Type B pancreatic cell (in vitro differentiated cells): ENCODE results near the gene LRRK1. TPM values are rescaled to one million over a fixed set of nuclear protein-coding genes. Genes with fewer than 3 reads are reported as not detected.

Source experiments
- DNase-seq: peaks from one replicate; pipeline ENCODE4 v3.0.0; 2021; ENCODE audit warnings: mixed read lengths; ENCODE audit not compliant: unreplicated experiment; ENCODE audit errors: extremely low spot score
- H3K27ac Mint-ChIP-seq: 2 replicates; pipeline ENCODE4 v1.8.0; 2021; ENCODE audit warnings: mild to moderate bottlenecking, mixed read lengths
- H3K27me3 Mint-ChIP-seq: 2 replicates; pipeline ENCODE4 v1.8.0; 2021; ENCODE audit warnings: mixed read lengths
- H3K36me3 Mint-ChIP-seq: 2 replicates; pipeline ENCODE4 v1.8.0; 2021; ENCODE audit warnings: mixed read lengths
- H3K4me1 Mint-ChIP-seq: one replicate; pipeline ENCODE4 v1.8.0; 2021; ENCODE audit warnings: mixed read lengths; ENCODE audit not compliant: unreplicated experiment
- H3K4me3 Mint-ChIP-seq: 2 replicates; pipeline ENCODE4 v1.8.0; 2021; ENCODE audit warnings: mild to moderate bottlenecking, mixed read lengths
- H3K9me3 Mint-ChIP-seq: 2 replicates; pipeline ENCODE4 v1.8.0; 2021; ENCODE audit warnings: mixed read lengths
- total RNA-seq: library from RNA; stranded (reverse); gene quantifications from 2 replicates; pipeline ENCODE4 v1.2.1, GENCODE V29; 2021; ENCODE audit warnings: low replicate concordance
- TF ChIP-seq, protein P1 (sequence below): fragments of 200-600 bp; sonication (generic); conservative IDR thresholded peaks from 2 replicates; pipeline ENCODE4 v1.5.0; 2021; ENCODE audit warnings: antibody characterized with exemption, mild to moderate bottlenecking

The LRRK1 gene
- total RNA-seq, 1 donor from 2014 or later = 2.0 TPM

DNA sequence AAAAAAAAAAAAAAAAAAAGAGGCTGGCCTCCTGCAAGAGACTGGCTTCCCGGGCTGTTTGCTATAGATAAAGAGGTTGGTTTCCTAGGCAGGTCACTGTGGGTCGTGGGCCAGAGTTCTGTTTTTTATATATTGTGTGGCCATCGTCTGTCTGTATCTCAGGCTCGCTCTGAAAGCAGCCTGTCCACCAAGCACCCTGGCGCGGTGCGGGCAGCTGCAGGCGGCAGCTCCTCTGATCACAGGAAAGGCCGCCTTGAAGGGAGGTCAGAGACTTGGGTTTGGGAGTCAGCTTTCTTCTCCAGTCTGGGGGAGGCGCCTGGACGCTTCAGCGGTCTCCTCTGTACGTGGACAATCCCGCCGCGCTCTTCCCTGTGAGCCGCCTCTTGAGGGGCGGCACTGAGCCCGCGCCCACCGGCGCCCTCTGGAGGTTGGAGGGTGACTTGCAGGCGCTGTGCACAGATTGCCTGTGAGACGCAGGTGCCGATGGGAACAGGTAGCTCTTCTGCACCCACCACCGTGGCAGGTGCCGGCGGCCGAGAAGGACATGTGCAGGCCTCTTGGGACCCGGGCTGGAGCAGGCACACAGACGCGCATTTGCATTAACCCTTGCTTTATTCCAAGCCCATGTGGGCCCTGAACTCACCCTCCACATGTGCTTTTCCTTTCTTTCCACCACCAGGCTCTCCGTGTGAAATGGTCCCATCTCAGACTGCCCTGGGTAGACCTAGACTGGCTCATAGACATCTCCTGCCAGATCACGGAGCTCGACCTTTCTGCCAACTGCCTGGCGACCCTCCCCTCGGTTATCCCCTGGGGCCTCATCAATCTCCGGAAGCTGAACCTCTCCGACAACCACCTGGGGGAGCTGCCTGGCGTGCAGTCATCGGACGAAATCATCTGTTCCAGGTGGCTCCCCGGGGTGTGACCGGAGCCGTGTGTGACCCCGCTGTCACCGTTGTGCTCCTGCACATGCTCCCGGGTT, 89.3 kb downstream of the LRRK1 start:
- peaks cover 8% of the 10 kb centered on the region for H3K27me3 Mint-ChIP-seq
- TF ChIP-seq, protein P1, sequence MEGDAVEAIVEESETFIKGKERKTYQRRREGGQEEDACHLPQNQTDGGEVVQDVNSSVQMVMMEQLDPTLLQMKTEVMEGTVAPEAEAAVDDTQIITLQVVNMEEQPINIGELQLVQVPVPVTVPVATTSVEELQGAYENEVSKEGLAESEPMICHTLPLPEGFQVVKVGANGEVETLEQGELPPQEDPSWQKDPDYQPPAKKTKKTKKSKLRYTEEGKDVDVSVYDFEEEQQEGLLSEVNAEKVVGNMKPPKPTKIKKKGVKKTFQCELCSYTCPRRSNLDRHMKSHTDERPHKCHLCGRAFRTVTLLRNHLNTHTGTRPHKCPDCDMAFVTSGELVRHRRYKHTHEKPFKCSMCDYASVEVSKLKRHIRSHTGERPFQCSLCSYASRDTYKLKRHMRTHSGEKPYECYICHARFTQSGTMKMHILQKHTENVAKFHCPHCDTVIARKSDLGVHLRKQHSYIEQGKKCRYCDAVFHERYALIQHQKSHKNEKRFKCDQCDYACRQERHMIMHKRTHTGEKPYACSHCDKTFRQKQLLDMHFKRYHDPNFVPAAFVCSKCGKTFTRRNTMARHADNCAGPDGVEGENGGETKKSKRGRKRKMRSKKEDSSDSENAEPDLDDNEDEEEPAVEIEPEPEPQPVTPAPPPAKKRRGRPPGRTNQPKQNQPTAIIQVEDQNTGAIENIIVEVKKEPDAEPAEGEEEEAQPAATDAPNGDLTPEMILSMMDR = peak; percentile 99
- peak overlapping the region; percentile 80 for H3K27ac Mint-ChIP-seq
- H3K4me1 Mint-ChIP-seq = peaks cover 22% of the 10 kb centered on the region
- peak overlapping the region; percentile 87 for H3K4me3 Mint-ChIP-seq
- H3K36me3 Mint-ChIP-seq = no peaks in the 10 kb centered on the region
- H3K9me3 Mint-ChIP-seq = peaks cover 6% of the 10 kb centered on the region
- peak; percentile 90 for DNase-seq

DNA sequence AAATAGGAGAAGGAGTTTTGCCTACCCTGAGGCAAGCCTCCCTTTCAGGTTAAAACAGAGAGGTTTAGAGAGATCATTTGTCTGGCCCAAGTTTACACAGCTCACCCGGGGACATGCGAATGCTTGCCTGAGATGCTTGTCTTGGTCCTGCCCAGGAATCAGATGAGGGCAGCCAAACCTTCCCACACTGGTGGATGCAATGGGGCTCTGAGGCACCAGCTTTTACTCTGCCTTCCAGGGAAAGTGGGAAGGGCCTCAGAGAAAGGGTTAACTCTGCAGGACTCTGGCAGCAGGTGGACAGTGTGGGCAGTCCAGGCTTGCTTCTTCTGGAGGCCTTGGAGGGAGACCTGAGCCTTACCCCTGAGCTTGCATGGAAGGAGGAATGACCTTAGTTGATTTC, 90.0 kb downstream of the LRRK1 start:
- peak; percentile 39 for DNase-seq
- peaks cover 6% of the 10 kb centered on the region for H3K9me3 Mint-ChIP-seq
- TF ChIP-seq, protein P1 = no peak
- H3K4me3 Mint-ChIP-seq = peak overlapping the region; percentile 87
- H3K27me3 Mint-ChIP-seq = peaks cover 8% of the 10 kb centered on the region
- H3K27ac Mint-ChIP-seq = no peak overlapping the region
- H3K36me3 Mint-ChIP-seq = no peaks in the 10 kb centered on the region
- peaks cover 25% of the 10 kb centered on the region for H3K4me1 Mint-ChIP-seq

DNA sequence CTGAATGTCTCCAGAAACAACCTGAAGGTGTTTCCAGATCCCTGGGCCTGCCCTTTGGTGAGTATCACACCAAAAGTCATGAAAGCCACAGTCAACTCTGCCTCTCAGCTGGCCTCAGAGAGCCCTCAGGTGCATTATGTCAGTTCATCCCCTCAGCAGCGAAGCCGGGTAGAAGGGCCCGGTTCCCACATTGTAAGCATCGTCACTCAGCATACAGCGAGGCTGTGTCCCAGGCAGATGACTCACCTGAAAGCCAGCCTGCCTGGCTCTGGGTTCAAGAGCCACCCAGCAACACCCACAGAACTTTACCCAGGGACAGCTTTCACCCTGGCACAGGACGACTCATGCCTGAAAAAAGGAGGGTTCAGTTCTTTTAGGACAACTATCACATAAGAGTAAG, 91.6 kb downstream of the LRRK1 start:
- Mint-ChIP-seq H3K27ac (no peak overlapping the region), H3K27me3 (peaks cover 8% of the 10 kb centered on the region), H3K4me1 (peaks cover 39% of the 10 kb centered on the region), H3K9me3 (no peaks in the 10 kb centered on the region), H3K4me3 (no peak overlapping the region), H3K36me3 (no peaks in the 10 kb centered on the region)
- TF ChIP-seq, protein P1 = no peak
- no peak for DNase-seq

DNA sequence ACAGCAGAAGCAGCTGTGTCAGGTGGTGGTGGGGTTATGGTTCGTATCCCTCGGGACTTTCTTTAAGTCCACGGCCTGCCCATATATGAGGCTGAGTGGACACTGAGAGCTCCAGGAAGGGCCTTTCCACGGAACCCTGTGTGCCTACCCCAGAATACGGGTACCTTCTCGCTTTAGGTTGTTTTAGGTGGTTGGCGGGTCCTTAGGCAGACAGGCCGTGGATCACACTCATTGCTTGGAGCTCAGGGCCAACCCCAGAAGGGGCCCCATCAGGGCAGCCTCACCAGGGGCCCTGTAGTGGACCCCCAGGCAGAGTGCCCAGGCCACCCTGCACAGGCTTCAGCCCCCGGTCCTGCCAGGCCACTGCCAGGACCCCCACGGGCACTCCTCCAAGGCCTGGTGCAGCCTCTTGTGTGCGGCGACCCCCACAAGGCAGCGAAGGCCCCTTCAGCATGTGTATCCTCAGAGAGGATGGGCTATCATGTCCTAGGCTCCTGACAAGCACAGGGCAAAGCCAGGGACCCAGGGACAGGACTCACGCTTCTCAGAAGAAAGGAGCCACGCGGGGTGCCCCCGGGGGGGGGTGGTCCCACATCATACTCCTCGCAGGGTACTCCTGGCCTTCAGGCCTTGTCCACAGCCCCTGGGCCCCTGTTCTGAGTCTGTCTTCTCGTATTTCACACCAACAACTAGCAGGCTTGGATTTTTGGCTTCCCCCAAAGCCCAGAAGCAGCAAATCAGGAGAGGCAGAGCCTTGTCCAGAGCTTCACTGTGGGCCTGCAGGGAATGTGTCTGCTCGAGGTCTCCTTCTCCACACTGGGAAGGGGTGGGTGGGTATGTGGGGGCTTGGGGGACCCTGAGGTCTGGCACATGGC, 93.4 kb downstream of the LRRK1 start:
- Mint-ChIP-seq H3K27ac (peak overlapping the region; percentile 17), H3K4me3 (no peak overlapping the region), H3K9me3 (no peaks in the 10 kb centered on the region), H3K4me1 (peaks cover 29% of the 10 kb centered on the region), H3K27me3 (peaks cover 3% of the 10 kb centered on the region), H3K36me3 (no peaks in the 10 kb centered on the region)
- peak; percentile 67 for DNase-seq
- TF ChIP-seq, protein P1 = no peak

DNA sequence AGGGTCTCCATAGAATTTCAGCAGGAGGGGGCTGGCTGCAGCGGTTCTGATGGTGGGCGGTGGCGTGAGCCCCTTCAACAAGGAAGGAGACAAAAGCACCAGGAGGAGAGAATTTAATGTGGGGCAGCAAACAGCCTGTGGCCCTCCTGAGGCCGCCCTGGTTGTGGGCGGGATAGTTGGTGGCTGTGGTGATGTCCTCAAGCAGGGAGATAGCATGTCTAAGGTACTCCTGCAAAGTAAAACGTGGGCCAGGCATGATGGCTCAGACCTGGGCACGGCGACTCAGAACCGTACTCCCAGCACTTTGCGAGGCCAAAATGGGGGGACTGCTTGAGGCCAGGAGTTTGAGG, 94.0 kb downstream of the LRRK1 start:
- Mint-ChIP-seq H3K36me3 (no peaks in the 10 kb centered on the region), H3K27me3 (peaks cover 2% of the 10 kb centered on the region), H3K4me3 (no peak overlapping the region), H3K4me1 (peaks cover 25% of the 10 kb centered on the region), H3K27ac (no peak overlapping the region), H3K9me3 (no peaks in the 10 kb centered on the region)
- peak; percentile 60 for DNase-seq
- TF ChIP-seq, protein P1 = no peak
